ENCODE measurements around the gene RAD51B.
A peak's percentile ranks its signal among the peaks of the same experiment; 100 is the strongest.

The RAD51B gene

DNA sequence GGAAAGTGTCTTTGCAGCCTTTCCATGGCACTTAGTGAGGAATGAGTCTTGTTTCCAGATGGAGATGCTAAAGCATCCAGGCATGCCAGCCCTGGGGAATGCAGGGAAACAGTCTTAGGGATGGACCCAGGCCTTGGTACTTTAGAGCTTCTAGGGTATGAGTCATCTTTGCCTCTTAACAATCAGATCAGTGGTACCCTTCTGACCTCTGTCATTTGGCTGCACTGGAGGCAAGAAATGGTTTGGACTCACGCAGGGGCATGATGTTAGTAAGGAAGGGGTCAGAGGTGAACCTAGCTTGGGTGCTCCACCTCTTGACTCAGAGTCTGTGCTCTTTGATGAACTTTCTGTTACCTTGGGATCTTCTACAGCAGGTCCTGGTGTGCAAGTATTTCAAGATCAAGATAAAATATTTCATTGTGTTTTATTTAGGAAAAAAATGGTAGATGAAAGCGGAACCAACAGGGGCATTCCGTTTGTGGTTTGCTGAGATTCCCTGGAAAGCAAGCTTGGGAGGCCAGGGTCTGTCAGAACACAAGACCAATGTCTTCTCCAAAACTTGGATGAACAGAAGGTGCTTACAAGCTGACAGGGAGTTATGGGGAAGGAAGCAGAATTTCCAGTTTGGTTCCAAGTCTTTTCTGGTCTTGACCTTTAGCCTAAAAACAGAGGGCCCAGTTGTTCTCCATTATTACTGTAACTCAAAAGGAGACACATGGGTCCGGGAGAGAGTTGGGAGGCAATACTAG, 757.1 kb downstream of the RAD51B start:
- no peak overlapping the region for H3K4me3 ChIP-seq (ENCODE audit: control insufficient read depth, low read depth, low read length)
- TF ChIP-seq, protein P1, sequence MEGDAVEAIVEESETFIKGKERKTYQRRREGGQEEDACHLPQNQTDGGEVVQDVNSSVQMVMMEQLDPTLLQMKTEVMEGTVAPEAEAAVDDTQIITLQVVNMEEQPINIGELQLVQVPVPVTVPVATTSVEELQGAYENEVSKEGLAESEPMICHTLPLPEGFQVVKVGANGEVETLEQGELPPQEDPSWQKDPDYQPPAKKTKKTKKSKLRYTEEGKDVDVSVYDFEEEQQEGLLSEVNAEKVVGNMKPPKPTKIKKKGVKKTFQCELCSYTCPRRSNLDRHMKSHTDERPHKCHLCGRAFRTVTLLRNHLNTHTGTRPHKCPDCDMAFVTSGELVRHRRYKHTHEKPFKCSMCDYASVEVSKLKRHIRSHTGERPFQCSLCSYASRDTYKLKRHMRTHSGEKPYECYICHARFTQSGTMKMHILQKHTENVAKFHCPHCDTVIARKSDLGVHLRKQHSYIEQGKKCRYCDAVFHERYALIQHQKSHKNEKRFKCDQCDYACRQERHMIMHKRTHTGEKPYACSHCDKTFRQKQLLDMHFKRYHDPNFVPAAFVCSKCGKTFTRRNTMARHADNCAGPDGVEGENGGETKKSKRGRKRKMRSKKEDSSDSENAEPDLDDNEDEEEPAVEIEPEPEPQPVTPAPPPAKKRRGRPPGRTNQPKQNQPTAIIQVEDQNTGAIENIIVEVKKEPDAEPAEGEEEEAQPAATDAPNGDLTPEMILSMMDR (conservative IDR thresholded peaks at IDR 0.05; ENCODE audit: control insufficient read depth, insufficient read depth, low read depth, low read length): no peak
- peak; percentile 68 for DNase-seq (ENCODE audit: low read depth)

GRCh38 chr14:68577802-68578541, 758.4 kb downstream of the RAD51B start:
- DNase-seq (ENCODE audit: low read depth): peak; percentile 97
- TF ChIP-seq, protein P1 (conservative IDR thresholded peaks at IDR 0.05; ENCODE audit: control insufficient read depth, insufficient read depth, low read depth, low read length): no peak
- no peak overlapping the region for H3K4me3 ChIP-seq (ENCODE audit: control insufficient read depth, low read depth, low read length)

DNA sequence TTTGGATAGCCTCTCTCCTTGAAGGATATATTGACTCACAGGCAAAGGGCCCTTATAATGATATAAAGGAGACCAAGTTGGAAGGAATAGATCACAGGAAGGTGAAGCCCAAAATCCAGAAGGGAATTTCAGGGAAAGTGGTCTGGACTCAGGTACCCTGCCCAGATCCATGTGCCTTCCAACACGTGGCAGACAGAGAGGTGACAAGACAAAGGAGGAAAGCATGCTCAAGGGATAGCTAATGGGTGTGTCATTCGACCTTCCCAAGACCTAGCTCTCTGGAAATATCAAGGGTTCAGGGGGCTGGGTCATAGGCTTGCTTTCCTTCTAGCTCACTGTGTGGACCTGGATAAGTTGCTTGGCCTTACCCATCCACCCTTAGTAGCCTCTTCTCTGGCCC, 759.0 kb downstream of the RAD51B start:
- no peak overlapping the region for H3K4me3 ChIP-seq (ENCODE audit: control insufficient read depth, low read depth, low read length)
- TF ChIP-seq, protein P1 (conservative IDR thresholded peaks at IDR 0.05; ENCODE audit: control insufficient read depth, insufficient read depth, low read depth, low read length): no peak
- DNase-seq (ENCODE audit: low read depth): no peak

DNA sequence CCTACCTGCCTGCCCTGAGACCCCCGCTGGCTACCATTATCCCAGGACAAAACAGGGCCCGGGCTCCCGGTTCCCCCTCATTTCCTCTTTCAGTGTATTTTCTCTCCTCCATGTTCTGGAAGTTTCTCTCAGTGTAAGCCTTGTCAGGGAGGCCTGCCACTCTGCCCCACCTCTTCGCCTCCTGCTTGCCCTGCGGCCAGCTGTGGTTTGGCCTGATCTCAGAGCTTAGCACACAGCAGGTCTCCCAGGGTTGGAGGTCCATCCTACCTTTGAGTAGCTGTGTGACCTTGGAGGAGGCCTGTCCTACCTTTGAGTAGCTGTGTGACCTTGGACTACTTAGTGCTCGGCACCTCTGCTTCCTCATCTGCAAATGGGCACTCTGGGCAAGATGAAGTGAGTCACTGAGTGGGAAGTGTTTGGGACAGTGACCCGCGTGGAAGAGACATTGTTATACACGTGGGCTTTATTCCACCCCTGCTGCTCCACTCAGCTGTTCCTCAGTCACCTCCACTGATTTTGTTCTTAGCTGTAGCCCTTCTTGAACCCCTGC, 760.6 kb downstream of the RAD51B start:
- TF ChIP-seq, protein P1 (conservative IDR thresholded peaks at IDR 0.05; ENCODE audit: control insufficient read depth, insufficient read depth, low read depth, low read length): no peak
- no peak overlapping the region for H3K4me3 ChIP-seq (ENCODE audit: control insufficient read depth, low read depth, low read length)
- no peak for DNase-seq (ENCODE audit: low read depth)

- DNase-seq (ENCODE audit: low read depth): no peak
- H3K4me3 ChIP-seq (ENCODE audit: control insufficient read depth, low read depth, low read length): no peak overlapping the region
- TF ChIP-seq, protein P1 (conservative IDR thresholded peaks at IDR 0.05; ENCODE audit: control insufficient read depth, insufficient read depth, low read depth, low read length): no peak
Measured at GRCh38 chr14:68580671-68581070, 761.1 kb downstream of the RAD51B start.

GRCh38 chr14:68583548-68584280, 764.1 kb downstream of the RAD51B start:
- no peak for DNase-seq (ENCODE audit: low read depth)
- TF ChIP-seq, protein P1 (conservative IDR thresholded peaks at IDR 0.05; ENCODE audit: control insufficient read depth, insufficient read depth, low read depth, low read length): no peak
- H3K4me3 ChIP-seq (ENCODE audit: control insufficient read depth, low read depth, low read length): no peak overlapping the region

Measured in fibroblast of mammary gland (primary cell).